Heart left ventricle (tissue), 16 donors: ENCODE data around the gene C17orf67. TPM values are rescaled to one million over a fixed set of nuclear protein-coding genes. Genes with fewer than 3 reads are reported as not detected.

Source experiments
- ATAC-seq, 4 donors: fragments of 200-7000 bp; cut with Tn5 transposase; one replicate each; pipeline ENCODE4 v1.9.1; 2020 to 2022; ENCODE audit warnings: moderate library complexity in 4 of 4, mild to moderate bottlenecking in 3 of 4, moderate number of reproducible peaks in 1 of 4
- DNase-seq, 5 donors: peaks; one replicate each; pipeline ENCODE4 v3.0.0-alpha.2; 2020
- H3K27ac ChIP-seq, 12 donors: fragments of 200-600 bp; sonication (generic) in 4 of 12; one replicate each; pipeline versions ENCODE4 v1.5.0 to v1.8.0; 2016 to 2022; ENCODE audit warnings: mild to moderate bottlenecking in 2 of 12
- H3K27me3 ChIP-seq, 9 donors: fragments of 200-600 bp; sonication (generic) in 2 of 9; one replicate each; pipeline versions ENCODE4 v1.5.1 to v1.8.0; 2016 to 2022; ENCODE audit warnings: mild to moderate bottlenecking in 3 of 9
- H3K36me3 ChIP-seq, 9 donors: fragments of 200-600 bp; sonication (generic) in 2 of 9; one replicate each; pipeline versions ENCODE4 v1.5.0 to v1.8.0; 2018 to 2022; ENCODE audit warnings: mild to moderate bottlenecking in 2 of 9
- H3K4me1 ChIP-seq, 12 donors: fragments of 200-600 bp; sonication (generic) in 4 of 12; one replicate each; pipeline versions ENCODE4 v1.5.0 to v1.8.0; 2016 to 2022; ENCODE audit warnings: mild to moderate bottlenecking in 3 of 12
- H3K4me3 ChIP-seq, 12 donors: fragments of 200-600 bp; sonication (generic) in 4 of 12; one replicate each; pipeline versions ENCODE4 v1.5.0 to v1.8.0; 2017 to 2022; ENCODE audit warnings: mild to moderate bottlenecking in 9 of 12, moderate library complexity in 4 of 12
- H3K9me3 ChIP-seq, 12 donors: fragments of 200-600 bp; sonication (generic) in 4 of 12; one replicate each; pipeline versions ENCODE4 v1.5.0 to v1.8.0; 2016 to 2022; ENCODE audit warnings: mild to moderate bottlenecking in 1 of 12
- CTCF ChIP-seq, 12 donors: fragments of 200-600 bp; sonication (generic) in 4 of 12; IDR thresholded peaks; one replicate each; pipeline versions ENCODE4 v1.5.0 to v1.8.0; 2018 to 2022; ENCODE audit warnings: antibody characterized with exemption in 12 of 12, mild to moderate bottlenecking in 5 of 12
- POLR2A ChIP-seq, 2 donors: fragments of 450-650 bp; IDR thresholded peaks; one replicate each; pipeline ENCODE4 v1.6.1; 2017; ENCODE audit warnings: antibody characterized with exemption in 2 of 2, mild to moderate bottlenecking in 2 of 2, moderate library complexity in 2 of 2
- WGBS, 4 donors: extraction: QIAGEN DNeasy Blood & Tissue Kit in 2 of 4; methylation state at CpG; one replicate each; pipeline versions ENCODE4 v1.1.5 to v1.1.7; 2013 to 2018; 5-methylcytosine and 5-hydroxymethylcytosine counted together
- intact Hi-C, 10 donors: fragments of 100-400 bp; cut with DNase I; formaldehyde crosslinking; loops; one replicate each; pipeline versions ENCODE4 v1.11.1 to v1.14.2; 2022
- polyA plus RNA-seq, 2 donors: library from polyadenylated mRNA; stranded (reverse); fragments of 200-250 nt; gene quantifications; one replicate each; pipeline ENCODE4 v1.2.3, GENCODE V29; 2013
- total RNA-seq, 9 donors: library from RNA; depleted of rRNA in 2 of 9; stranded (reverse); fragments of >200 nt in 2 of 9; fragmentation: NEBNext Ultra II Directional in 3 of 9; extraction: Animal tissue kit (Norgen Biotek cat#: 25700) in 3 of 9; gene quantifications; one replicate each; pipeline versions ENCODE4 v1.1.0 to v1.2.4, GENCODE V29; 2016 to 2023
- donor health status: ischemic (EF 13 %, LVEDD 7.1; RV severe dilation, severe dysfunction).
- donor health status: healthy with polysubstance abuse.
- donor health status: DM: no; HTN: yes; CAD: no.
- donor health status: DM: no; HTN: no; CAD: no.
- donor health status: ischemic (EF 25% LVEDD 6.9; RV normal size, moderate dysfunction).
- donor health status: ischemic (EF 25% LVEDD 5.7; RV mildly dilated, moderate dysfunction).
- donor health status: healthy.
- donor health status: DM: yes; HTN: yes; CAD: no.
- donor health status: ischemic (EF 35%, LVEDD 5.7; RV mildly dilated, moderate dysfunction).
- donor health status: nonischemic (EF 11% LVEDD 7.7; RV severe dilation, severe dysfunction).
- donor health status: DM: yes; HTN: yes; CAD: no.
- donor health status: PGD.
- donor health status: ischemic (EF 29% LVEDD 5.4; RV normal size, mild dysfunction).
- donor health status: nonischemic (EF 23%, LVEDD 6.1; RV moderate dilation, normal function).

The C17orf67 gene
- total and polyA plus RNA-seq, 11 donors = 0.14 to 1.1 (median 0.45) TPM

DNA sequence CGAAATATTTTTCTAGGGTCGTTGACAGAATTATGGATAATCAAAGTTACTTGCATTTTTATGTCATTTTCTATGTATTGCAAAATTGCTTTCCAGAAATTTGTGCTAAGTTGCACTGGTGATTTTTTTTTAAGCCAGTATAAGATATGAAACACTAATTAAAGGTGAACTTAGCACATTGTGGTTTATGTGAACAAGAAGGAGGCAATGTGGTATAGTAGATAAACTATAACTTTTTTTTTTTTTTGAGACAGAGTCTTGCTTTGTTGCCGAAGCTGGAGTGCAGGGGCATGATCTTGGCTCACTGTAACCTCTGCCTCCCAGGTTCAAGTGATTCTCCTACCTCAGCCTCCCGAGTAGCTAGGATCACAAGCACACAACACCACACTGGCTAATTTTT lies 13.4 kb upstream of the C17orf67 start:
- DNase-seq (no peak), ATAC-seq (no peak)
- TF ChIP-seq CTCF (IDR thresholded peaks at IDR 0.05) (no peak), POLR2A (IDR thresholded peaks at IDR 0.05) (no peak)
- Histone ChIP-seq H3K27me3 (no peaks in the 10 kb centered on the region), H3K4me1 (peaks cover 0 to 14% (median 0%) of the 10 kb centered on the region in 12 donors), H3K27ac (no peak overlapping the region), H3K9me3 (no peaks in the 10 kb centered on the region), H3K36me3 (peaks cover 0 to 60% (median 34%) of the 10 kb centered on the region in 9 donors), H3K4me3 (no peak overlapping the region)
- intact Hi-C loops = no loop called here
- 90 to 98% (median 97%) methylated on average over 4 of the region's 4 CpGs for WGBS, 4 donors

- H3K36me3 ChIP-seq = peaks cover 0 to 49% (median 34%) of the 10 kb centered on the region in 9 donors
- intact Hi-C loops = no loop called here
Observed at GRCh38 chr17:56845934-56846333, 12.2 kb upstream of the C17orf67 start.

DNA sequence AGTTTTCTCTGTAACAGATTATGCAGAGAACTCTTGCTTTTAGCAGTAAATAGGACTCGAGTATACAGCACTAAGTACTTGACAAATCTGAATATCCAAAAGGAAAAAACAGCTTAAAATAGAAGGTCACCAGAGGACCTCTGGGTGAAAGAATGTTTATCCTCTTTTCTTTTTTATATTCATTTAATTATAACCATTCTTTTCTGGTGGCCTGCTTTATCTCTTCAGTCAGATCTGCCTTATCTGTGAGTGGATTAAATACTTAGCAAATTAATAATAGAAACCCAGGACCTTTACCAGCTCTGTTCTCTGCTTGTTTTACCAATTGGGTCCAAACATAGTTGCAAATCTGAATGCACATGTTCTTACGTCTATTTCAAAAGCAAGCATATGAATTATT lies 8.9 kb upstream of the C17orf67 start:
- peaks cover 0 to 11% (median 0%) of the 10 kb centered on the region in 12 donors for H3K4me1 ChIP-seq
- TF ChIP-seq CTCF (IDR thresholded peaks at IDR 0.05) = no peak
- TF ChIP-seq POLR2A (IDR thresholded peaks at IDR 0.05) = no peak
- no peak for DNase-seq
- intact Hi-C loops = no loop called here
- WGBS, 4 donors = 46 to 61% (median 53%) methylated on average over 2 of the region's 2 CpGs
- no peak overlapping the region for H3K4me3 ChIP-seq
- peaks cover 0 to 25% (median 9%) of the 10 kb centered on the region in 9 donors for H3K36me3 ChIP-seq
- ATAC-seq = no peak
- H3K9me3 ChIP-seq = no peaks in the 10 kb centered on the region
- no peak overlapping the region for H3K27ac ChIP-seq
- no peaks in the 10 kb centered on the region for H3K27me3 ChIP-seq

More at GRCh38 chr17:56845934-56846333, 12.2 kb upstream of the C17orf67 start:
- ATAC-seq (no peak), DNase-seq (no peak)
- Histone ChIP-seq H3K4me1 (peaks cover 0 to 11% (median 0%) of the 10 kb centered on the region in 12 donors), H3K9me3 (no peaks in the 10 kb centered on the region), H3K27me3 (no peaks in the 10 kb centered on the region), H3K27ac (no peak overlapping the region), H3K4me3 (no peak overlapping the region)
- TF ChIP-seq CTCF (IDR thresholded peaks at IDR 0.05) = no peak
- no peak for TF ChIP-seq POLR2A (IDR thresholded peaks at IDR 0.05)
- 94 to 100% (median 97%) methylated on average over 1 of the region's 1 CpG for WGBS, 4 donors

GRCh38 chr17:56838687-56839086 lies 5.0 kb upstream of the C17orf67 start:
- peaks cover 0 to 26% (median 11%) of the 10 kb centered on the region in 12 donors for H3K4me1 ChIP-seq

More at GRCh38 chr17:56838687-56839086, 5.0 kb upstream of the C17orf67 start:
- no peak for DNase-seq
- Histone ChIP-seq H3K4me3 (peak overlapping the region in 2 of 12 donors; percentile 8 to 91), H3K36me3 (peaks cover 0 to 6% (median 2%) of the 10 kb centered on the region in 9 donors), H3K9me3 (no peaks in the 10 kb centered on the region), H3K27me3 (no peaks in the 10 kb centered on the region), H3K27ac (peak overlapping the region in 3 of 12 donors; percentile 12 to 25 (median 15))
- ATAC-seq = no peak
- 65 to 84% (median 77%) methylated on average over 3 of the region's 3 CpGs for WGBS, 4 donors
- TF ChIP-seq CTCF (IDR thresholded peaks at IDR 0.05) (no peak), POLR2A (IDR thresholded peaks at IDR 0.05) (no peak)
- intact Hi-C loops = loop anchor here in 3 of 10 donors (5.0 kb wide), 2 partner anchors 74 to 99 kb away; partner anchors contain the start of gene TRIM25 (in 3 of the 3)
